ENCODE results near the gene DCTPP1. TPM values are rescaled to one million over a fixed set of nuclear protein-coding genes. Genes with fewer than 3 reads are reported as not detected.

Gene DCTPP1
- total and polyA plus RNA-seq, 2 experiments from 2014 or later = 20.2 to 45.7 TPM

GRCh38 chr16:30376461-30376902, 53.3 kb downstream of the DCTPP1 start:
- H3F3A ChIP-seq (ENCODE audit: insufficient read depth) = 0 out of 2 replicates have a peak, but pooled peaks cover 3% of the 10 kb centered on the region
- in situ Hi-C loops (cut with MboI) = no loop called here
- H3K27me3 ChIP-seq (replicated peaks; ENCODE audit: insufficient read depth) = no peaks in the 10 kb centered on the region
- H3K79me2 ChIP-seq (ENCODE audit: insufficient read depth) = no peaks in the 10 kb centered on the region
- no peak for DNase-seq
- no peaks in the 10 kb centered on the region for H3K9me2 ChIP-seq (ENCODE audit: insufficient read depth)
- 97 to 98% methylated on average over 8 of the region's 8 CpGs for WGBS, 2 experiments (ENCODE audit: low coverage in 1 of 2, low lambda C conversion rate in 2 of 2, missing lambda C conversion rate in 2 of 2)
- peaks cover 5% of the 10 kb centered on the region for H3K4me1 ChIP-seq (ENCODE audit: insufficient read depth)
- no peak overlapping the region for H3K9ac ChIP-seq
- H2AFZ ChIP-seq = no peak overlapping the region
- H3K4me3 ChIP-seq = no peak overlapping the region
- no peak overlapping the region for H3K27ac ChIP-seq
- no peaks in the 10 kb centered on the region for H4K20me1 ChIP-seq (ENCODE audit: insufficient read depth)
- H3K9me3 ChIP-seq (ENCODE audit: low read depth) = no peaks in the 10 kb centered on the region
- no peaks in the 10 kb centered on the region for H3K36me3 ChIP-seq (ENCODE audit: low read depth)
- TF ChIP-seq EZH2 (IDR thresholded peaks at IDR 0.05; ENCODE audit: insufficient read depth, poor library complexity, severe bottlenecking) = no peak
- no peak for TF ChIP-seq EZH2phosphoT487 (IDR thresholded peaks at IDR 0.05; ENCODE audit: insufficient read depth, low read depth)
- no peak overlapping the region for H3K4me2 ChIP-seq (ENCODE audit: unreplicated experiment)

GRCh38 chr16:30375864-30376263, 54.0 kb downstream of the DCTPP1 start:
- Histone ChIP-seq H3K36me3 (ENCODE audit: low read depth) (no peaks in the 10 kb centered on the region), H2AFZ (no peak overlapping the region), H3K27ac (no peak overlapping the region), H3K9ac (no peak overlapping the region), H3K4me2 (ENCODE audit: unreplicated experiment) (no peak overlapping the region), H3K4me3 (no peak overlapping the region), H3K9me3 (ENCODE audit: low read depth) (no peaks in the 10 kb centered on the region), H3K79me2 (ENCODE audit: insufficient read depth) (no peaks in the 10 kb centered on the region), H3K27me3 (replicated peaks; ENCODE audit: insufficient read depth) (no peaks in the 10 kb centered on the region), H3K9me2 (ENCODE audit: insufficient read depth) (no peaks in the 10 kb centered on the region), H3F3A (ENCODE audit: insufficient read depth) (0 out of 2 replicates have a peak, but pooled peaks cover 3% of the 10 kb centered on the region), H3K4me1 (ENCODE audit: insufficient read depth) (peaks cover 8% of the 10 kb centered on the region), H4K20me1 (ENCODE audit: insufficient read depth) (no peaks in the 10 kb centered on the region)
- TF ChIP-seq EZH2 (IDR thresholded peaks at IDR 0.05; ENCODE audit: insufficient read depth, poor library complexity, severe bottlenecking) = no peak
- no peak for TF ChIP-seq EZH2phosphoT487 (IDR thresholded peaks at IDR 0.05; ENCODE audit: insufficient read depth, low read depth)
- no peak for DNase-seq
- 91 to 93% methylated on average over 8 of the region's 8 CpGs for WGBS, 2 experiments (ENCODE audit: low coverage in 1 of 2, low lambda C conversion rate in 2 of 2, missing lambda C conversion rate in 2 of 2)
- in situ Hi-C loops (cut with MboI) = no loop called here

GRCh38 chr16:30374538-30374937, 55.3 kb downstream of the DCTPP1 start, which contains the start of gene MYL11:
Gene MYL11, plus strand, starts transcription at chr16:30374802. Its CDS starts 56 bp downstream, at chr16:30374858.
- no peak for TF ChIP-seq EZH2phosphoT487 (IDR thresholded peaks at IDR 0.05; ENCODE audit: insufficient read depth, low read depth)
- TF ChIP-seq EZH2 (IDR thresholded peaks at IDR 0.05; ENCODE audit: insufficient read depth, poor library complexity, severe bottlenecking) = no peak
- no peak within 1 kb of the TSS for H3K9ac ChIP-seq
- H3K27ac ChIP-seq = no peak within 1 kb of the TSS
- H3K9me2 ChIP-seq (ENCODE audit: insufficient read depth) = no peaks in the 10 kb centered on the region
- no peaks in the 10 kb centered on the region for H3K9me3 ChIP-seq (ENCODE audit: low read depth)
- DNase-seq = no peak
- H4K20me1 ChIP-seq (ENCODE audit: insufficient read depth) = no peaks in the 10 kb centered on the region
- H3K27me3 ChIP-seq (replicated peaks; ENCODE audit: insufficient read depth) = no peaks in the 10 kb centered on the region
- 78 to 87% methylated on average over 6 of the region's 6 CpGs for WGBS, 2 experiments (ENCODE audit: low coverage in 1 of 2, low lambda C conversion rate in 2 of 2, missing lambda C conversion rate in 2 of 2)
- H3F3A ChIP-seq (ENCODE audit: insufficient read depth) = 0 out of 2 replicates have a peak, but pooled peaks cover 3% of the 10 kb centered on the region
- H3K4me2 ChIP-seq (ENCODE audit: unreplicated experiment) = no peak within 1 kb of the TSS
- no peak within 1 kb of the TSS for H2AFZ ChIP-seq
- peaks cover 8% of the 10 kb centered on the region for H3K4me1 ChIP-seq (ENCODE audit: insufficient read depth)
- H3K4me3 ChIP-seq = no peak within 1 kb of the TSS
- peaks cover 4% of the 10 kb centered on the region for H3K79me2 ChIP-seq (ENCODE audit: insufficient read depth)
- no peaks in the 10 kb centered on the region for H3K36me3 ChIP-seq (ENCODE audit: low read depth)
- in situ Hi-C loops (cut with MboI) = no loop called here

Small RNA genes within 50 kb of the gene (small RNA-seq; reads per million reads assigned to genes)
- gene RF00019 (ENCODE audit: low read depth, low replicate concordance) = not detected
- not detected for gene RF00406 (ENCODE audit: low read depth, low replicate concordance)

Other genes with a start within 250 kb of the DCTPP1 start
- gene CORO1A, start 246.4 kb downstream of the DCTPP1 start, total RNA-seq (2014; rRNA removed; shearing (Covaris generic)) = 3.2 and 4.8 TPM in 2 replicates
- 1.7 TPM in 2 replicates for gene CORO1A, start 246.4 kb downstream of the DCTPP1 start, polyA plus RNA-seq (2016; fragmentation: Nextera tagmentation; extraction: Ambion mirVana)
- gene BOLA2B, start 236.4 kb downstream of the DCTPP1 start, total RNA-seq (2014; rRNA removed; shearing (Covaris generic)) = 2.0 and 155 TPM in 2 replicates
- 122 and 146 TPM in 2 replicates for gene BOLA2B, start 236.4 kb downstream of the DCTPP1 start, polyA plus RNA-seq (2016; fragmentation: Nextera tagmentation; extraction: Ambion mirVana)
- gene SLX1A, start 236.2 kb downstream of the DCTPP1 start, total RNA-seq (2014; rRNA removed; shearing (Covaris generic)) = 14.3 and 32.6 TPM in 2 replicates
- 32.2 and 51.7 TPM in 2 replicates for gene SLX1A, start 236.2 kb downstream of the DCTPP1 start, polyA plus RNA-seq (2016; fragmentation: Nextera tagmentation; extraction: Ambion mirVana)
- gene SULT1A3, start 230.8 kb downstream of the DCTPP1 start, total RNA-seq (2014; rRNA removed; shearing (Covaris generic)) = 12.2 and 22.9 TPM in 2 replicates
- 4.5 and 4.8 TPM in 2 replicates for gene SULT1A3, start 230.8 kb downstream of the DCTPP1 start, polyA plus RNA-seq (2016; fragmentation: Nextera tagmentation; extraction: Ambion mirVana)
- 2.5 and 4.0 TPM in 2 replicates for gene NPIPB13, start 181.6 kb downstream of the DCTPP1 start, total RNA-seq (2014; rRNA removed; shearing (Covaris generic))
- gene NPIPB13, start 181.6 kb downstream of the DCTPP1 start, polyA plus RNA-seq (2016; fragmentation: Nextera tagmentation; extraction: Ambion mirVana) = 2.1 and 2.7 TPM in 2 replicates
- gene CD2BP2, start 74.7 kb downstream of the DCTPP1 start, total RNA-seq (2014; rRNA removed; shearing (Covaris generic)) = 38.5 and 42.9 TPM in 2 replicates
- 50.0 and 53.4 TPM in 2 replicates for gene CD2BP2, start 74.7 kb downstream of the DCTPP1 start, polyA plus RNA-seq (2016; fragmentation: Nextera tagmentation; extraction: Ambion mirVana)
- gene TBC1D10B, start 59.5 kb downstream of the DCTPP1 start, total RNA-seq (2014; rRNA removed; shearing (Covaris generic)) = 41.2 and 43.9 TPM in 2 replicates
- gene TBC1D10B, start 59.5 kb downstream of the DCTPP1 start, polyA plus RNA-seq (2016; fragmentation: Nextera tagmentation; extraction: Ambion mirVana) = 10.3 and 12.2 TPM in 2 replicates
- not detected in 2 replicates for gene MYL11, start 55.2 kb downstream of the DCTPP1 start, total RNA-seq (2014; rRNA removed; shearing (Covaris generic))
- gene MYL11, start 55.2 kb downstream of the DCTPP1 start, polyA plus RNA-seq (2016; fragmentation: Nextera tagmentation; extraction: Ambion mirVana) = 1.5 and 2.1 TPM in 2 replicates
- gene SEPTIN1, start 47.5 kb downstream of the DCTPP1 start, total RNA-seq (2014; rRNA removed; shearing (Covaris generic)) = not detected in 2 replicates
- 1.7 and 1.9 TPM in 2 replicates for gene SEPTIN1, start 47.5 kb downstream of the DCTPP1 start, polyA plus RNA-seq (2016; fragmentation: Nextera tagmentation; extraction: Ambion mirVana)
- 6.3 and 16.2 TPM in 2 replicates for gene ZNF48, start 34.6 kb downstream of the DCTPP1 start, total RNA-seq (2014; rRNA removed; shearing (Covaris generic))
- gene ZNF48, start 34.6 kb downstream of the DCTPP1 start, polyA plus RNA-seq (2016; fragmentation: Nextera tagmentation; extraction: Ambion mirVana) = 0.65 and 0.81 TPM in 2 replicates
- gene ZNF771, start 22.4 kb downstream of the DCTPP1 start, total RNA-seq (2014; rRNA removed; shearing (Covaris generic)) = 17.6 and 33.1 TPM in 2 replicates
- 20.1 and 21.1 TPM in 2 replicates for gene ZNF771, start 22.4 kb downstream of the DCTPP1 start, polyA plus RNA-seq (2016; fragmentation: Nextera tagmentation; extraction: Ambion mirVana)
- 6.2 and 6.4 TPM in 2 replicates for gene SEPHS2, start 15.8 kb upstream of the DCTPP1 start, total RNA-seq (2014; rRNA removed; shearing (Covaris generic))
- 26.9 and 27.5 TPM in 2 replicates for gene SEPHS2, start 15.8 kb upstream of the DCTPP1 start, polyA plus RNA-seq (2016; fragmentation: Nextera tagmentation; extraction: Ambion mirVana)
- gene ITGAL, start 42.7 kb upstream of the DCTPP1 start, total RNA-seq (2014; rRNA removed; shearing (Covaris generic)) = 0.65 TPM in 1 of 2 replicates, not detected in the other
- gene ITGAL, start 42.7 kb upstream of the DCTPP1 start, polyA plus RNA-seq (2016; fragmentation: Nextera tagmentation; extraction: Ambion mirVana) = 0.27 TPM in 1 of 2 replicates, not detected in the other
- 35.3 and 38.4 TPM in 2 replicates for gene ZNF768, start 96.5 kb upstream of the DCTPP1 start, total RNA-seq (2014; rRNA removed; shearing (Covaris generic))
- gene ZNF768, start 96.5 kb upstream of the DCTPP1 start, polyA plus RNA-seq (2016; fragmentation: Nextera tagmentation; extraction: Ambion mirVana) = 5.0 and 5.7 TPM in 2 replicates
- 7.7 and 15.7 TPM in 2 replicates for gene ZNF747, start 104.8 kb upstream of the DCTPP1 start, total RNA-seq (2014; rRNA removed; shearing (Covaris generic))
- gene ZNF747, start 104.8 kb upstream of the DCTPP1 start, polyA plus RNA-seq (2016; fragmentation: Nextera tagmentation; extraction: Ambion mirVana) = 5.4 and 6.7 TPM in 2 replicates
- 3.0 and 8.8 TPM in 2 replicates for gene ZNF764, start 128.3 kb upstream of the DCTPP1 start, total RNA-seq (2014; rRNA removed; shearing (Covaris generic))
- gene ZNF764, start 128.3 kb upstream of the DCTPP1 start, polyA plus RNA-seq (2016; fragmentation: Nextera tagmentation; extraction: Ambion mirVana) = 3.0 TPM in 2 replicates
- 10.4 and 33.0 TPM in 2 replicates for gene ZNF688, start 141.7 kb upstream of the DCTPP1 start, total RNA-seq (2014; rRNA removed; shearing (Covaris generic))
- 13.6 and 14.7 TPM in 2 replicates for gene ZNF688, start 141.7 kb upstream of the DCTPP1 start, polyA plus RNA-seq (2016; fragmentation: Nextera tagmentation; extraction: Ambion mirVana)
- 9.0 TPM in 2 replicates for gene ZNF785, start 155.7 kb upstream of the DCTPP1 start, total RNA-seq (2014; rRNA removed; shearing (Covaris generic))
- gene ZNF785, start 155.7 kb upstream of the DCTPP1 start, polyA plus RNA-seq (2016; fragmentation: Nextera tagmentation; extraction: Ambion mirVana) = 5.4 and 6.9 TPM in 2 replicates
- gene ZNF689, start 180.4 kb upstream of the DCTPP1 start, total RNA-seq (2014; rRNA removed; shearing (Covaris generic)) = 5.7 TPM in 2 replicates
- 4.8 and 5.1 TPM in 2 replicates for gene ZNF689, start 180.4 kb upstream of the DCTPP1 start, polyA plus RNA-seq (2016; fragmentation: Nextera tagmentation; extraction: Ambion mirVana)
- gene PRR14, start 220.9 kb upstream of the DCTPP1 start, total RNA-seq (2014; rRNA removed; shearing (Covaris generic)) = 5.6 and 7.2 TPM in 2 replicates
- gene PRR14, start 220.9 kb upstream of the DCTPP1 start, polyA plus RNA-seq (2016; fragmentation: Nextera tagmentation; extraction: Ambion mirVana) = 15.2 and 18.0 TPM in 2 replicates
- 13.9 and 14.2 TPM in 2 replicates for gene FBRS, start 228.4 kb upstream of the DCTPP1 start, total RNA-seq (2014; rRNA removed; shearing (Covaris generic))
- gene FBRS, start 228.4 kb upstream of the DCTPP1 start, polyA plus RNA-seq (2016; fragmentation: Nextera tagmentation; extraction: Ambion mirVana) = 5.8 and 7.6 TPM in 2 replicates

Measured in GM23248 (cell line).